Parathyroid adenoma (tissue), 2 donors: ENCODE measurements around the gene IKBIP.

Experiments
- H2AFZ ChIP-seq: fragments of 300-600 bp; sonication (generic); one replicate; pipeline ENCODE4 v1.7.0; 2017; ENCODE audit warnings: antibody characterized with exemption, mild to moderate bottlenecking
- H3K27ac ChIP-seq: fragments of 300-600 bp; sonication (generic); one replicate; pipeline ENCODE4 v1.7.0; 2017
- H3K27me3 ChIP-seq: fragments of 300-600 bp; sonication (generic); one replicate; pipeline ENCODE4 v1.7.0; 2017; ENCODE audit warnings: low read length; ENCODE audit not compliant: control insufficient read depth, insufficient read depth
- H3K36me3 ChIP-seq: fragments of 300-600 bp; sonication (generic); one replicate; pipeline ENCODE4 v1.7.0; 2017; ENCODE audit warnings: low read length; ENCODE audit not compliant: control insufficient read depth, insufficient read depth
- H3K4me1 ChIP-seq: fragments of 300-600 bp; sonication (generic); one replicate; pipeline ENCODE4 v1.7.0; 2017; ENCODE audit warnings: control low read depth
- H3K4me2 ChIP-seq: fragments of 300-600 bp; sonication (generic); one replicate; pipeline ENCODE4 v1.7.0; 2017; ENCODE audit warnings: low read length
- H3K4me3 ChIP-seq: fragments of 300-600 bp; sonication (generic); one replicate; pipeline ENCODE4 v1.7.0; 2017; ENCODE audit warnings: low read depth, low read length
- H3K79me2 ChIP-seq: fragments of 300-600 bp; sonication (generic); one replicate; pipeline ENCODE4 v1.7.0; 2017; ENCODE audit warnings: control low read depth
- H3K9ac ChIP-seq: fragments of 300-600 bp; sonication (generic); one replicate; pipeline ENCODE4 v1.7.0; 2017; ENCODE audit warnings: mild to moderate bottlenecking
- H3K9me3 ChIP-seq: fragments of 300-600 bp; sonication (generic); one replicate; pipeline ENCODE4 v1.7.0; 2017; ENCODE audit warnings: low read length; ENCODE audit not compliant: control insufficient read depth
- TF ChIP-seq, protein P1 (sequence below): fragments of 300-600 bp; sonication (generic); IDR thresholded peaks from one replicate; pipeline ENCODE4 v1.7.0; 2017; ENCODE audit warnings: antibody characterized with exemption, mild to moderate bottlenecking
- donor health status: primary hyperparathyroidism.

The IKBIP gene

GRCh38 chr12:98669751-98670150 is 25.2 kb upstream of the IKBIP start:
- Histone ChIP-seq H3K79me2 (no peaks in the 10 kb centered on the region), H3K27ac (no peak overlapping the region), H3K4me3 (no peak overlapping the region), H3K4me1 (no peaks in the 10 kb centered on the region), H3K36me3 (no peaks in the 10 kb centered on the region), H3K9ac (no peak overlapping the region), H2AFZ (no peak overlapping the region), H3K9me3 (no peaks in the 10 kb centered on the region), H3K27me3 (no peaks in the 10 kb centered on the region), H3K4me2 (no peak overlapping the region)
- TF ChIP-seq, protein P1, sequence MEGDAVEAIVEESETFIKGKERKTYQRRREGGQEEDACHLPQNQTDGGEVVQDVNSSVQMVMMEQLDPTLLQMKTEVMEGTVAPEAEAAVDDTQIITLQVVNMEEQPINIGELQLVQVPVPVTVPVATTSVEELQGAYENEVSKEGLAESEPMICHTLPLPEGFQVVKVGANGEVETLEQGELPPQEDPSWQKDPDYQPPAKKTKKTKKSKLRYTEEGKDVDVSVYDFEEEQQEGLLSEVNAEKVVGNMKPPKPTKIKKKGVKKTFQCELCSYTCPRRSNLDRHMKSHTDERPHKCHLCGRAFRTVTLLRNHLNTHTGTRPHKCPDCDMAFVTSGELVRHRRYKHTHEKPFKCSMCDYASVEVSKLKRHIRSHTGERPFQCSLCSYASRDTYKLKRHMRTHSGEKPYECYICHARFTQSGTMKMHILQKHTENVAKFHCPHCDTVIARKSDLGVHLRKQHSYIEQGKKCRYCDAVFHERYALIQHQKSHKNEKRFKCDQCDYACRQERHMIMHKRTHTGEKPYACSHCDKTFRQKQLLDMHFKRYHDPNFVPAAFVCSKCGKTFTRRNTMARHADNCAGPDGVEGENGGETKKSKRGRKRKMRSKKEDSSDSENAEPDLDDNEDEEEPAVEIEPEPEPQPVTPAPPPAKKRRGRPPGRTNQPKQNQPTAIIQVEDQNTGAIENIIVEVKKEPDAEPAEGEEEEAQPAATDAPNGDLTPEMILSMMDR, result no peak

GRCh38 chr12:98660521-98660920 is 15.9 kb upstream of the IKBIP start:
- TF ChIP-seq, protein P1, result no peak
- H3K4me1 ChIP-seq, result no peaks in the 10 kb centered on the region

DNA sequence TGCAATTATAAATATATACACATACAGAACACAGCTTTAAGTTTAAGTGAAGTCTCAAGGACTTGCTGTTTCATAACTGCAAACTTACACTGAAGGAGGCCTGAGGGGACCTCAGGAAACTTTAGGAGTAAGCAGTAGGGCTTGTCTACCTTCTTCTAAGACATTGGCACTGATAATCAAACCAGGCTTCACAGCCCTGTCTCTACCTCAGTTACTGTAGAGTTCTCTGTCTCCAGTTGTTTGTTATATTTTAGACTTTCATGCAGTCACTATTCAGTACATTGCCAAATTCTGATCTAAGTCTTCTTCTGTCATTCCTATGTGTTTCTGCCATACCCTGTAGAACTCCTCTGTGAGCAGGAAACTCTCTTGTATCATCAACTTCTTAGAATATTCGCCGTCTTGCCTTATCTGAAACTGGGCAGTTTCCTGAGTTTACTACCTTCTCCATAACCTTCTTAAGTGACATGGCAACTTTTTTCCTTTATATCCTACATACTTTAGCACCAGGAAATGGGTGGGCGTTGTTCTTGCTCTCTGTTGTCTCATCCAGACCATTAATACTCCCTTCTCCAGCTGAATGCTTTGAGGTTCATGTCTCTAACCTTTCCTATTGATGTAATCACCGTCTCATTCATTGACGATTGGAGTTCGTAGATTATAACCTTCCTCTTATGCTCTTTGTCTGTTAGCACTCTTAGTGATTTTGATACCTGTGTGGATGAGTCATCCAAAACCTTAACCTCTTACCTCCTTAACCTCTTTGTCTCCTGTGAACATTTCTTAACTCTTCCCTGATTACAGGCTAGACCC is 11.9 kb upstream of the IKBIP start:
- TF ChIP-seq, protein P1, result no peak
- no peaks in the 10 kb centered on the region for H3K4me1 ChIP-seq
- no peak overlapping the region for H3K27ac ChIP-seq
- H3K9ac ChIP-seq, result no peak overlapping the region
- H3K4me2 ChIP-seq, result no peak overlapping the region
- no peaks in the 10 kb centered on the region for H3K36me3 ChIP-seq
- H3K27me3 ChIP-seq, result no peaks in the 10 kb centered on the region
- no peak overlapping the region for H3K4me3 ChIP-seq
- H3K9me3 ChIP-seq, result no peaks in the 10 kb centered on the region
- H2AFZ ChIP-seq, result no peak overlapping the region
- no peaks in the 10 kb centered on the region for H3K79me2 ChIP-seq

More at GRCh38 chr12:98660521-98660920, 15.9 kb upstream of the IKBIP start:
- Histone ChIP-seq H2AFZ (no peak overlapping the region), H3K9ac (no peak overlapping the region), H3K27me3 (no peaks in the 10 kb centered on the region), H3K9me3 (no peaks in the 10 kb centered on the region), H3K27ac (no peak overlapping the region), H3K4me2 (no peak overlapping the region), H3K79me2 (no peaks in the 10 kb centered on the region), H3K4me3 (no peak overlapping the region), H3K36me3 (no peaks in the 10 kb centered on the region)

DNA sequence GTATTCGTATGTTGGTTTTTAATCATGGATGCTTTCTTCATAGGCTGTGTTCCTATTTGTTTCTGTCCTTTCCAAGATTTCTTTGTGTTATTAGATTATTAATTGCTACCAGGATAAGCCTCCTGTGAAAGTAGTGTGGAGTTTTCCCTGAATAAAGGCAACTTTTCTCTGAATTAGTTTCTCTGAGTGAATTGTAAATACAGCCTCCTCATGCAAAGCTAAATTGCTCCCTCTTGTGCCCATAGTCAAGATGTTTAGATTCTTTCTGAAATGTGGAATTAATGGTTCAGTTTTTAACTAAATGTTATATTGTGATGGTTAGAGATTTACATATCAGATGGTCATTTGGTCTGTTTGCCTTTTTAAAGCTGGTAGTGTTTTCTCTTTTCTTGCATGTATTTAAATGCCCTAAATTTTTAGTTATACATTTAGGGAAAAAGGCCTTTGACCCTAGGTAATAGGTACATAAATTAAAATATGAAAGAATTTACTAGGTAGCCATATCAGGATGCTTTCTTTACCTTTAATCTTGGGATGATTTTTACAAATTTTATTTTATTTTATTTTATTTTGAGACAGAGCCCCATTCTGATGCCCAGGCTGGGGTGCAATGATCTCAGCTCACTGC is 9.4 kb upstream of the IKBIP start:
- TF ChIP-seq, protein P1, result peak; percentile 68
- H3K27ac ChIP-seq, result no peak overlapping the region
- H3K4me2 ChIP-seq, result no peak overlapping the region
- no peaks in the 10 kb centered on the region for H3K79me2 ChIP-seq
- H3K9ac ChIP-seq, result no peak overlapping the region
- no peaks in the 10 kb centered on the region for H3K4me1 ChIP-seq
- H2AFZ ChIP-seq, result no peak overlapping the region
- no peaks in the 10 kb centered on the region for H3K27me3 ChIP-seq
- no peak overlapping the region for H3K4me3 ChIP-seq
- H3K36me3 ChIP-seq, result no peaks in the 10 kb centered on the region
- H3K9me3 ChIP-seq, result no peaks in the 10 kb centered on the region
